Colon (tissue), 2 donors: Measurements from ENCODE around the gene SLC13A2.

Experiments used
- FAIRE-seq: peaks from 2 replicates; lab custom pipeline; 2012; peaks lifted over from hg19 to GRCh38; lab: Jason Lieb, UNC
- donor health status: control.
- donor health status: control.

SLC13A2 gene

DNA sequence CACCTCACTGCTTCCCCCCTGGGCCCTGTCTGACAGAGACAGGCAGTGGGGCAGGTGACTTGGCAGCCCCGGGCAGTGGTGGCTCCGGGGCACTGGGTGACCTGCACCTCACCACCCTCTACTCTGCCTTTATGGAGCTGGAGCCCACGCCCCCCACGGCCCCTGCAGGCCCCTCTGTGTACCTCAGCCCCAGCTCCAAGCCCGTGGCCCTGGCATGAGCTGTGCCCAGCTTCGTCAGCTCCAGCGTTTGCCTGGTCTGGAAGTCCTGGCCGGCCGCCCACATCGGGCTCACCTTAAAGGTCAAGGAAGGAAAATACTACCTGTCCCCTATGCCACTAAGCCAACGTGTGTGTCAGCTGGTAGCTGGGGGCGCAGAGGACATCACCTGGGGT, 63.8 kb downstream of the SLC13A2 start:
- FAIRE-seq = no peak

DNA sequence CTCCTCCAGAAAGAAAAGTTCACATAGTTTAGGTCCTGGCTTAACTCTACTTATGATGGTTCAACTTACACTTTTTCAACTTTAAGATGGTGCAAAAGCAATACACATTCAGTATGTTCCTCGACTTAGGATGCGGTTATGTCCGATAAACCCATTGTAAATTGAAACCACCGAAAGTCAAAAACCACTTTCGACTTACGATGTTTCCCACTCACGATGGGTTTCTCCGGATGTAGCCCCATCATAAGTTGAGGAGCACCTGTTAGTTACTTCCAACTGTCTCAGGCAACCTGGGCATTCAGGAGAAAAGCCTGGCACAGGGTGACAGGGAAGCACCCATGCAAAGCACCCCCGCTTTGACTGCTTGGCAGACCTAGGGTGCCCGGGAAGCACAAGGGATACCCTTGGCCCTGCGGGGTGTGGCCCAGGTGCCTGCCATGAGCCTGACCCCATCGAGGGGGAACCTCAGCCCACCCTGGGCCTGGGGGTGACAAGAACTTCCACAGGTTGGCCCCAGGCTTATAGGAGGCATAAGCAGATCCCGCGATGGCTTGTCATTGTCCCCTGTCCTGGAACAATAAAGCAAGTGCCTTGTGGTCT, 65.0 kb downstream of the SLC13A2 start:
- no peak for FAIRE-seq

DNA sequence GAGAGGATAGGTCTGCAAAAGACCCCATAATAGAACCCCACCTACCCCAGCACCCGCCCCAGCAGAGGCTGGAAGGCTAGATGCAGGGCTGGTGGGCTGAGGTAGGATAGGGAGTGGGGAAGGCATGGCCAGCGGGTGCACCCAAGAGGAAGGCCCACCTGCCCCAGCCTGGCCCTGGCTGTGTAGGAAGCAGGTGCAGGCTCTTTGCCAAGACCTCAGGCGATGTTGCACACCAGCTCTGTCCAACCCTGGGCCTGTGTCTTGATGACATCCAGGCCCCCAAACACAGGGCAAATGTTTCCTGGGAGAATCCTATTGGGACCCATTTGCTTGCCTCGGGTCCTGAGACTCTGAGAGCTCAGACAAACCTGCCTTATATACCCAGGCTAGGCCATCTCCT, 66.8 kb downstream of the SLC13A2 start:
- FAIRE-seq = no peak

DNA sequence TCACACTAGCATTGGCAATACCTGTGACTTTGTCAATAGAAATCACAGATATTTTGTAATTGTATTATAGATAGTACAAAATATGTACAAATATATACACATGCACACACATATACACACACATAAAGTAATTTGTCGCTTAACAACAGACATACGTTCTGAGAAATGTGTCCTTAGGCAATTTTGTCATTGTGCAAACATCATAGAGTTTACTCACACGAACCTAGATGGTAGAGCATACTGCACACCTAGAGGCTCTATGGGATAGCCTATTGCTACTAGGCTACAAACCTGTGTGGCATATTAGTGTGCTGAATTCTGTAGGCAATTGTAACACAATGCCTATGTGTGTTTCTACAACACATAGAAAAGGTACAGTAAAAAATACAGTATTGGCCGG, 68.0 kb downstream of the SLC13A2 start:
- no peak for FAIRE-seq

DNA sequence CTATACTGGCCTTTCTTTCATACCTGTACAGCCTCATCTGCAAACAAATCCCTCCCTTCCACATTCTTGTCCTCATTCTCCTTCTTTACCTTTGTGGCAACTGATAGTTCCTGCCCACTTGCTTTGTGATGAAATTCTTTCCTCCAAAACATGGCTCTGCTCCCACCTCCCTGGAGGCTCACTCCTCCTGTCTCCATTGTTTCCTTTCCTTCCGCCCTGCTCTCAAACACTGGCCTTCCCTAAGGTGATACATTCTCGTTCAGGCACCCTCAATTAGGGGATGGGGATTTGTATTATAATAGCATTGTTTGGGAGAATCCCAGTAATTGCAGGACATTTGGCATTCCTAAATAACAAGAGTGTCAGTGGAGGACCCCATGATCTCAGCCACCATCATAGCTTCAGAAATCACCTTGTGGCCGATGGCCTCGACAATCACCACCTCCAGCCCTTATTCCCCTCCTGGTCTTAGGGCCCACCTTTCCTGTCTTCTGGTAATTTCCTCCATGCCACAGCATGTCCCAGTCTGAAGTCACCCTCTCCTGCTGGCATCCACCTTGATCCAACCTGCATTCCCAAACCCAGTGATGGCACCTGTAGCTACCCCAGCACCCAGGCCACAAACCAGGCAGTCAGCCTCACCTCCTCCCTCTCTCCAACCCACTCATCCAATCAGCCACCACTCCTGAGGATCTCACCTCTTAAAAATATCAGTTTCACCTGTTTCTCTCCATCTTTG, 71.1 kb downstream of the SLC13A2 start:
- FAIRE-seq = no peak

DNA sequence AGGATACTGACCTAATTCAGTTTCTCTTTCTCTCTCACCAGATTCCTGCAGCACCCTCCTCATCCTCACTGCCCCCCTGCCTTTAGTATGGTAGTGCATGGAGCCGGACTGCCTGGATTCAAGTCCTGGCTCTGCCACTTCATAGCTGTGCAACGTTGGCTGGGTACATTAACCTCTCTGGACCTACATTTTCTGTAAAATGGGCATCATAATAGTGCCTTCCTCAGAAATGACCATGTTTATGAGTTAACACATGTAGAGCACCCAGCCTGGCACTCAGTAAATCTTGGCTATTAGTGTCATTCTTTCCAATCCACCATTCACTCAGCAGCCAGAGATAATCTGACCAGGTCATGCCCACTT, 71.7 kb downstream of the SLC13A2 start:
- FAIRE-seq = no peak

DNA sequence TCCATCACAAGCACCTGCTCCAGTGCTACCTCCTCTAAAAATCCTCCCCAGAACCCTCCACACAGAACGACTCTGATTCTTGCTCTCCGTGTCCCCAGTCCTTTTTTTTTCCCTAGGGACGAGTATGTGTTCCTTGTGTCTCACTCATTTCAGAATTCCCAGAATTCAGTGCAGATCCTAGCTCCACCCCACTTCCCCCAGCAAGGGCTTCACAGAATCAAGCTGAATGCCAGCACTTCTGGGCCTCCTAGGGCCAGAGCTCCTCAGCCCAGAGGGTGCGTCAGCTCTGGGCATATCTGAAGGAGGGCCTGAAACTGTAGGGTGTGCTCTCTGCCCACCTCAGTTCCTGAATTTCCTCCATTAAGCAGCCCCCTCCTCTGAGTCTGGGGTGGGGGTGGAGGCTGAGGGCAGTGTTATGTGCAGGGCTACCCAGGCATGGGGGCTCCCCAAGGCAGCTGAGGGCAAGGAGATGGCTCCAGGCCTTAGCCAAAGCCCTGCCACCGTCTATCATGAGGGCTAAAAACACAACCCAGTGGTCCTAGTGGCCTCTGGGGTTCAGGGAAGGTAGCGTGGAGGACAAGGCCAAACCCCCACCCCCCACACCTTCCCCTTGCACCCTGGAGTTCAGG, 72.5 kb downstream of the SLC13A2 start:
- FAIRE-seq = no peak

DNA sequence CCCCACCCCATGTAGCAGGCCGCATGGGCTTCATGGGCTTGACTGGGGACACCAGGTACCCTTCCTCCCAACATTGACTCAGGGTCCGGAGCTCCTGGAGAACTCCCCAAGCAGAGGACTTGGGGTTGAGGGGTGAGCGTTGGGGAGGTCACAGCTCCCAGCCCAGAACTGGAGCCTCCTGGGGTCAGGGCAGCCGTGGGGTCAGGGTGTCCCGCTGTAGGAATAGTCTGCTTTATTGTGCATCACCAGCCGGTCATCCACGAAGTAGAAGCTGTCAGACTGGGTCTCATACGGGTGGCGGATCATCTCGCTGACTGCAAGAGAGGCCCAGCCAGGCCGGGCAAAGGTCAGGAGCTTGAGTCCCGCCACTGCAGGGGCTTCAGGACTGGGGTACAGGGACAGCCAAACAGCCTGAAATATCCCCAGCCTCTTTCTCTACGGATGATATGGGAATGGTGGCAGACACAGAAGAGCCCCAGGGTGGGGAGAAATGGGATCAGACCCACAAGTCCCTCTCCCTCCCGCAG, 73.7 kb downstream of the SLC13A2 start:
- FAIRE-seq = no peak
